Embryonic facial prominence (tissue), 1 donor: Measurements from ENCODE around the gene NDC1.
A peak's percentile ranks its signal among the peaks of the same experiment; 100 is the strongest.
"Not testable (repeated sequence)": the region's sequence is repeated elsewhere in the genome, so short reads cannot be mapped to it uniquely, and the experiment has no call there.

ENCODE experiments used
- DNase-seq: peaks from one replicate; pipeline ENCODE4 v3.0.0-alpha.2; 2016; ENCODE audit errors: extremely low spot score

NDC1 gene

GRCh38 chr1:53837924-53838653 is at the start of gene NDC1:
Gene NDC1, minus strand, starts transcription at chr1:53838296. Its CDS starts 35 bp downstream, at chr1:53838261.
- peak; percentile 95 for DNase-seq

GRCh38 chr1:53883600-53883999 is 45.5 kb upstream of the NDC1 start:
- DNase-seq: not testable (repeated sequence)

GRCh38 chr1:53881853-53882252 is 43.8 kb upstream of the NDC1 start:
- not testable (repeated sequence) for DNase-seq

- DNase-seq: no peak
These were observed 40.5 kb upstream of the NDC1 start for GRCh38 chr1:53878492-53879105.

- not testable (repeated sequence) for DNase-seq
These were observed 37.1 kb upstream of the NDC1 start for GRCh38 chr1:53875150-53875549.

- DNase-seq: no peak
These were observed 33.8 kb upstream of the NDC1 start for GRCh38 chr1:53871773-53872484.

- DNase-seq: peak; percentile 22
These were observed 33.1 kb upstream of the NDC1 start for GRCh38 chr1:53871221-53871620.

- DNase-seq: no peak
These were observed 31.5 kb upstream of the NDC1 start for GRCh38 chr1:53869454-53870117.

GRCh38 chr1:53868565-53868964 is 30.5 kb upstream of the NDC1 start:
- DNase-seq: no peak

- DNase-seq: no peak
These were observed 24.4 kb upstream of the NDC1 start for GRCh38 chr1:53862507-53862906.

- peak; percentile 29 for DNase-seq
These were observed 22.9 kb upstream of the NDC1 start for GRCh38 chr1:53860967-53861411.

- no peak for DNase-seq
These were observed 13.6 kb upstream of the NDC1 start for GRCh38 chr1:53851571-53852285.

- no peak for DNase-seq
These were observed 12.1 kb upstream of the NDC1 start for GRCh38 chr1:53850082-53850673.

GRCh38 chr1:53847980-53848379 is 9.9 kb upstream of the NDC1 start:
- DNase-seq: no peak

- no peak for DNase-seq
These were observed 4.3 kb upstream of the NDC1 start for GRCh38 chr1:53842347-53842746.

GRCh38 chr1:53838654-53838974 is 518 bp upstream of the NDC1 start:
- DNase-seq: no peak

- no peak for DNase-seq
These were observed 511 bp downstream of the NDC1 start for GRCh38 chr1:53837646-53837923.

- no peak for DNase-seq
These were observed 2.6 kb downstream of the NDC1 start for GRCh38 chr1:53835491-53835890.

GRCh38 chr1:53834776-53835175 is 3.3 kb downstream of the NDC1 start:
- DNase-seq: no peak

- no peak for DNase-seq
These were observed 4.7 kb downstream of the NDC1 start for GRCh38 chr1:53833393-53833792.

GRCh38 chr1:53826367-53826766 is 11.7 kb downstream of the NDC1 start:
- DNase-seq: no peak

GRCh38 chr1:53825306-53825705 is 12.8 kb downstream of the NDC1 start:
- DNase-seq: no peak
